ENCODE data around the gene OR12D1. TPM values are rescaled to one million over a fixed set of nuclear protein-coding genes. Genes with fewer than 3 reads are reported as not detected.

OR12D1 gene
- total RNA-seq = not detected

DNA sequence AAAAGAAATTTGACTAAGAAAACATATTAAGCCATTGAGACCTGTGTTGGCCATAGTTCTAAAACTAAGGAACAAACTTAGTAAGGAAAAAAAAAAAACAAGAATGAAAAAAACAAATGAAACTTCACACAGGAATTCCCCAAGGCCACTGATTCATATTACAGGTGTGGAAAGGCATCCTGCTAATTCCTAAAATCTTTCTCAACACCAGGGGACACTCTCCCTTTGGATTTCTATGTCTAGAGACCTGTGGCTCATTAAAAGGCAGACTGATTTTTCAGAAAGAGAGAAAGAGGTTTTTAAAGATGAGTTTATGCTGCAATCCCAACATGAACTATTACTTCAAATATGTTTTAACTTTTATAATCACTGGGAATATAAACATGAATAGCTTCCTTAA lies at the start of gene OR12D1:
Gene OR12D1, plus strand, starts transcription at position 341 of the 400 bp plus-strand sequence.

DNA sequence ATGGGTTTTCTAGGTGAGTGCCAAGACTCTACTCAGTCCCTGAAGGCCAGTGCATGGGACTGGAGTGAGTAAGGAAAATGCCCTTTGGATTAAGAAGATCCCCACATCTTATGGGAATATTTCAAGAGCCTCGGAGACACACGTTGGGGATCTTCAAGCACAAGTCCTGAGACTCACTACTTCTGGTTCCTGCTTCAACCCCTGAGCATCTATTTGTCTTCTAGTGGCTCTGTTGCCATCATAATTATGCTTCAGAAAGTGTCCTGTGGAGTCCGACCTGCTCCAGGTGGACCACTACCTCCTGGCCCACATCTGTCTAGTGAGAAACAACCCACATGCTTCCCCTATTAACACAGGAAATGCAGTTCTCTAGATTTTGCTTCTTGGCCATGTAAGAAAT lies 46.0 kb upstream of the OR12D1 start, which contains the start of gene OR5V1:
Gene OR5V1, minus strand, starts transcription at position 101 of the 400 bp plus-strand sequence. CDS start 12,670 bp downstream, outside the sequence.

GRCh38 chr6:29375191-29375590 lies 39.5 kb upstream of the OR12D1 start, which contains the start of gene OR12D3:
TSS of gene OR12D3 (minus strand) at chr6:29375291. CDS start at chr6:29375287, 4 bp downstream.

DNA sequence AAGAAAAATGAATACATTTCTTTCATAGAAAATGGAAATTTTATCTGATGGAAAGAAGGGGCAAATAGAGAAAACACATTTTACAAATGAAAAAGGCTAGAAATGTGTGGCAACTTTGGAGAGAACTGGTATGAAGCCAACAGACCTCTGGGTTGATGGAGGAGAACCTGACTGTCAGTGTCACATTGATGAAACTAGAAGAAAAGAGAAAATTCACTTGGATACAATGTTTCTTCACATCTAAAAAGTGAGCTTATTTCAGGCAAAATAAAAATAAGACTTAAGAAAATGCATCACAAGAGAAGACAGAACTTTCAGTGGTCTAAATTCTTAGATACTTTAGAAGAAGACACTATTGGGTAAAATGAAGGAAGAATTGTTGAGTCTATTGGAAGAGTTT lies 19.4 kb upstream of the OR12D1 start, which contains the start of gene OR12D2:
Gene OR12D2, plus strand, starts transcription at position 301 of the 400 bp plus-strand sequence. CDS start 1,069 bp downstream, outside the sequence.

GRCh38 chr6:29439006-29439405 lies 24.3 kb downstream of the OR12D1 start, which contains the start of gene OR10C1:
TSS of gene OR10C1 (plus strand) at chr6:29439306. CDS start at chr6:29440016, 710 bp downstream.

DNA sequence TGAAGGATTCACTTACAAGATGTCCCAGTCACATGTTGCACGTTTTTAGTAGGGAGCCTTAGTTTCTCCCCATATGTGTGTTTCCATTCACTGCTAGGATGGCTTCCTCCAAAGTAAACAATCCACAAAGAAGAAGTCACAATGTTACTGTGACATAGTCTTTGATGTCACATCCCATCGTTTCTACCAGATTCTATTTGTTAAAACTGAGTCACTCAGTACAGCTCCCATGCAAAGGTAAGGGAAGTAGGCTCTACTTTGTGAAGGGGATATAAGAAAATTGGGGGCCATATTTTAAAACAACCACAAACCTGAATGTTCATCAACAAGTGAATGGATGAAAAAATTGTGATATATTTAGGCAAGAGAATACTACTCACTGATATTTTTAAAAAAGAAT lies 42.2 kb downstream of the OR12D1 start, which contains the start of the genes OR11A1 and OR2H1:
Gene OR11A1, minus strand, starts transcription at position 101 of the 400 bp plus-strand sequence. CDS start 29,430 bp downstream, outside the sequence.
Gene OR2H1, plus strand, starts transcription at position 185 of the 400 bp plus-strand sequence. CDS start 4,615 bp downstream, outside the sequence.

Other genes starting within 250 kb of the OR12D1 start
- 0.12 TPM for gene OR2J2, start 244.0 kb upstream of the OR12D1 start, total RNA-seq
- gene OR14J1, start 113.2 kb upstream of the OR12D1 start, total RNA-seq = not detected
- gene OR5V1, start 46.1 kb upstream of the OR12D1 start, total RNA-seq = not detected
- gene OR12D3, start 39.6 kb upstream of the OR12D1 start, total RNA-seq = not detected
- gene OR12D2, start 19.3 kb upstream of the OR12D1 start, total RNA-seq = not detected
- gene OR10C1, start 24.4 kb downstream of the OR12D1 start, total RNA-seq = not detected
- gene OR11A1, start 42.1 kb downstream of the OR12D1 start, total RNA-seq = not detected
- gene OR2H1, start 42.2 kb downstream of the OR12D1 start, total RNA-seq = not detected
- gene MAS1L, start 73.0 kb downstream of the OR12D1 start, total RNA-seq = not detected
- 1.1 TPM for gene UBD, start 144.8 kb downstream of the OR12D1 start, total RNA-seq
- not detected for gene OR2H2, start 170.2 kb downstream of the OR12D1 start, total RNA-seq
- 45.4 TPM for gene GABBR1, start 218.3 kb downstream of the OR12D1 start, total RNA-seq
- not detected for gene MOG, start 242.2 kb downstream of the OR12D1 start, total RNA-seq